Upper lobe of left lung (tissue), 4 donors: Measurements from ENCODE around the gene SCAMP1.

Experiments used
- POLR2A ChIP-seq, 4 donors: fragments of 450-650 bp; IDR thresholded peaks; one replicate each; pipeline ENCODE4 v1.5.1; 2016 to 2017; ENCODE audit warnings: antibody characterized with exemption in 4 of 4, mild to moderate bottlenecking in 2 of 4
- TF ChIP-seq, protein P1 (sequence below), 6 experiments: fragments of 450-650 bp in 4 of 6; fragments of 200-600 bp in 2 of 6; sonication (generic) in 2 of 6; IDR thresholded peaks; one replicate each; pipeline ENCODE4 v1.5.1; 2016 to 2019; ENCODE audit warnings: antibody characterized with exemption in 6 of 6

DNA sequence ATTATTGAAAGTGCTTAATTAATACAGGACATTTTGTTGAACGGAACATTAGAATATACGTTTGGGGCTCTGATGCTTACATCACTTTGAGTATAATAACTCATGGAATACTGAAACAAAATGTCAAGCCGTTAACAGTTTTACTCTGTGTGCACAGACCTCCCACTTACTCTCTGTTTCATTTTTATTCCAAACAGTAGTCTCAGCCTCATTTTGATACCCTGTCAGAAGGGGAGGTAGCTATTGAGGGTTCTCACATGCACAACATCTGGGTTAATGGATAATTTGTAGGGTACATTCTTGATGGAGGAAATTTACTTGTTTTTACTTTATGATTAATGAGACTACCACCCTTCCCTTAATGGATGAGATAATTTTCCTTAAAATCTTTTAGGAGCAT, 59.0 kb downstream of the SCAMP1 start:
- TF ChIP-seq, protein P1, sequence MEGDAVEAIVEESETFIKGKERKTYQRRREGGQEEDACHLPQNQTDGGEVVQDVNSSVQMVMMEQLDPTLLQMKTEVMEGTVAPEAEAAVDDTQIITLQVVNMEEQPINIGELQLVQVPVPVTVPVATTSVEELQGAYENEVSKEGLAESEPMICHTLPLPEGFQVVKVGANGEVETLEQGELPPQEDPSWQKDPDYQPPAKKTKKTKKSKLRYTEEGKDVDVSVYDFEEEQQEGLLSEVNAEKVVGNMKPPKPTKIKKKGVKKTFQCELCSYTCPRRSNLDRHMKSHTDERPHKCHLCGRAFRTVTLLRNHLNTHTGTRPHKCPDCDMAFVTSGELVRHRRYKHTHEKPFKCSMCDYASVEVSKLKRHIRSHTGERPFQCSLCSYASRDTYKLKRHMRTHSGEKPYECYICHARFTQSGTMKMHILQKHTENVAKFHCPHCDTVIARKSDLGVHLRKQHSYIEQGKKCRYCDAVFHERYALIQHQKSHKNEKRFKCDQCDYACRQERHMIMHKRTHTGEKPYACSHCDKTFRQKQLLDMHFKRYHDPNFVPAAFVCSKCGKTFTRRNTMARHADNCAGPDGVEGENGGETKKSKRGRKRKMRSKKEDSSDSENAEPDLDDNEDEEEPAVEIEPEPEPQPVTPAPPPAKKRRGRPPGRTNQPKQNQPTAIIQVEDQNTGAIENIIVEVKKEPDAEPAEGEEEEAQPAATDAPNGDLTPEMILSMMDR (IDR thresholded peaks at IDR 0.05), result no peak
- TF ChIP-seq POLR2A (IDR thresholded peaks at IDR 0.05), result no peak
